ENCODE data around the gene B3GNT7. TPM values are rescaled to one million over a fixed set of nuclear protein-coding genes. Genes with fewer than 3 reads are reported as not detected.

B3GNT7 gene
- total and polyA plus RNA-seq, 10 donors = 0.96 to 17.5 (median 11.4) TPM

DNA sequence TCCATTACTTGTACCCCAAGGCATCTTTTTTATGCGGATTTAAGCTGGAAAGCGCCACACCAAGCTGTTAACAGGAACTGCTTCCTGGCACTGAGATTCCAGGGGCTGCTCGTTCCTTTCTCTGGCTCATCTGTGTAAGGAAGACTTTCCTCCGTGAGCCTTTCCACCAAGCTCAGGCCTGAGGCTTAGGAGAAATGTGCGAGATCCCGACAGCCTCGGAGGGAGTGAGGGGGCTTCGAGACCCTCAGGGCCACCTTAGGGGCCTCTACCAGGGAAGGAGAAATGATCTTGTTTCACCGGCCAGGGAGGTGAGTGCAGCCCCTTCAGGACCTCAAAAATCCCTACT is 17.1 kb downstream of the B3GNT7 start:
- no peaks in the 10 kb centered on the region for H3K36me3 ChIP-seq
- intact Hi-C loops (cut with DNase I; ENCODE audit: low total_unique reads) = loop anchor here (5.0 kb wide), 3 partner anchors 115 to 305 kb away; no protein-coding TSS in a partner anchor
- H3K27ac ChIP-seq = no peak overlapping the region
- peaks cover 0 to 24% (median 5%) of the 10 kb centered on the region in 7 donors for H3K27me3 ChIP-seq (replicated peaks in 1 of 7)
- TF ChIP-seq POLR2AphosphoS5 (IDR thresholded peaks at IDR 0.05) (no peak), CTCF (IDR thresholded peaks at IDR 0.05 in 8 of 11, conservative IDR thresholded peaks at IDR 0.05 in 3 of 11) (peak in 2 of 11 experiments; percentile 13 to 38), POLR2A (IDR thresholded peaks at IDR 0.05) (no peak)
- H3K4me3 ChIP-seq = peak overlapping the region in 5 of 8 donors; percentile 46 to 77 (median 48)
- peaks cover 0 to 12% (median 8%) of the 10 kb centered on the region in 8 donors for H3K9me3 ChIP-seq
- DNase-seq = no peak
- 32 to 59% (median 54%) methylated on average over 9 of the region's 9 CpGs for WGBS, 5 donors
- H3K4me1 ChIP-seq = peaks cover 0 to 16% (median 15%) of the 10 kb centered on the region in 6 donors

- Histone ChIP-seq H3K27ac (no peak overlapping the region), H3K4me3 (no peak overlapping the region), H3K9me3 (peaks cover 0 to 12% (median 8%) of the 10 kb centered on the region in 8 donors), H3K4me1 (peaks cover 0 to 16% (median 15%) of the 10 kb centered on the region in 6 donors), H3K36me3 (no peaks in the 10 kb centered on the region), H3K27me3 (replicated peaks in 1 of 7) (peaks cover 0 to 24% (median 5%) of the 10 kb centered on the region in 7 donors)
- intact Hi-C loops (cut with DNase I; ENCODE audit: low total_unique reads) = loop anchor here (5.0 kb wide), 3 partner anchors 116 to 306 kb away; no protein-coding TSS in a partner anchor
- TF ChIP-seq CTCF (IDR thresholded peaks at IDR 0.05 in 8 of 11, conservative IDR thresholded peaks at IDR 0.05 in 3 of 11) (no peak), POLR2AphosphoS5 (IDR thresholded peaks at IDR 0.05) (no peak), POLR2A (IDR thresholded peaks at IDR 0.05) (no peak)
- 87 to 94% (median 94%) methylated on average over 6 of the region's 6 CpGs for WGBS, 5 donors
- no peak for DNase-seq
Measured at GRCh38 chr2:231413456-231413855, 17.9 kb downstream of the B3GNT7 start.

GRCh38 chr2:231413921-231414476 is 18.5 kb downstream of the B3GNT7 start:
- TF ChIP-seq POLR2A (IDR thresholded peaks at IDR 0.05) (no peak), CTCF (IDR thresholded peaks at IDR 0.05 in 8 of 11, conservative IDR thresholded peaks at IDR 0.05 in 3 of 11) (no peak), POLR2AphosphoS5 (IDR thresholded peaks at IDR 0.05) (no peak)
- DNase-seq = no peak
- Histone ChIP-seq H3K9me3 (peaks cover 0 to 12% (median 8%) of the 10 kb centered on the region in 8 donors), H3K27me3 (replicated peaks in 1 of 7) (peaks cover 0 to 28% (median 5%) of the 10 kb centered on the region in 7 donors), H3K36me3 (no peaks in the 10 kb centered on the region), H3K27ac (no peak overlapping the region), H3K4me3 (no peak overlapping the region), H3K4me1 (peaks cover 0 to 16% (median 15%) of the 10 kb centered on the region in 6 donors)
- intact Hi-C loops (cut with DNase I; ENCODE audit: low total_unique reads) = loop anchor here (5.0 kb wide), 3 partner anchors 117 to 307 kb away; no protein-coding TSS in a partner anchor
- WGBS, 5 donors = 76 to 85% (median 80%) methylated on average over 15 of the region's 15 CpGs

DNA sequence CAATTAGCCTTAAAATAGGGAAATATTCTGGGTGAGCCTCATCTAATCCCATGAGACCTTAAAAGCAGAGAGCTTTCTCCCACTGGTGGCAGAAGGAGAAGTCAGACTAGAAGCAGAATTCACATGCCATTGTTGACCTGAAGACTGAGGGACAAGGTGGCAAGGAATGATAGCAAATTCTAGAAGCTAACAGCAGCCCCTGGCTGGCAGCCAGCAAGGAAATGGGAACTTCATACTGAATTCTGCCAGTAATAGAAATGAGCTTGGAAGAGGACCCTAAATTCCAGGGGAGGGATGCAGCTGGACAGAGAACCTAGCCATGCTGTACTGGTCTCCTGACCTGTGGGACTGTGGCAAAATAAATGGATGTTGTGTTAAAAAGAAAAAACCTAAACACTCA is 19.5 kb downstream of the B3GNT7 start:
- Histone ChIP-seq H3K4me1 (peaks cover 0 to 16% (median 15%) of the 10 kb centered on the region in 6 donors), H3K4me3 (no peak overlapping the region), H3K27ac (no peak overlapping the region), H3K9me3 (peaks cover 0 to 9% (median 7%) of the 10 kb centered on the region in 8 donors), H3K27me3 (replicated peaks in 1 of 7) (peaks cover 0 to 35% (median 5%) of the 10 kb centered on the region in 7 donors), H3K36me3 (no peaks in the 10 kb centered on the region)
- intact Hi-C loops (cut with DNase I; ENCODE audit: low total_unique reads) = no loop called here
- TF ChIP-seq CTCF (IDR thresholded peaks at IDR 0.05 in 8 of 11, conservative IDR thresholded peaks at IDR 0.05 in 3 of 11) = no peak
- no peak for TF ChIP-seq POLR2AphosphoS5 (IDR thresholded peaks at IDR 0.05)
- TF ChIP-seq POLR2A (IDR thresholded peaks at IDR 0.05) = no peak
- no peak for DNase-seq

All from spleen (tissue), 11 donors.